ENCODE data around the gene HPS4.

- no peak for TF ChIP-seq POLR2AphosphoS5 (IDR thresholded peaks at IDR 0.05; ENCODE audit: low read depth, low read length)
- no peak for TF ChIP-seq SP1 (IDR thresholded peaks at IDR 0.05; ENCODE audit: low read depth, low read length)
- no peak for TF ChIP-seq RXRA (IDR thresholded peaks at IDR 0.05; ENCODE audit: insufficient read depth, low read depth, low read length)
- no peak for TF ChIP-seq CEBPB (IDR thresholded peaks at IDR 0.05; ENCODE audit: low read depth, low read length)
- TF ChIP-seq EZH2 (IDR thresholded peaks at IDR 0.05; ENCODE audit: low read depth, low read length, severe bottlenecking): no peak
- no peak for TF ChIP-seq YY1 (IDR thresholded peaks at IDR 0.05; ENCODE audit: low read depth, low read length)
- no peak for TF ChIP-seq CTCF (IDR thresholded peaks at IDR 0.05; ENCODE audit: control extremely low read depth in 1 of 3, insufficient read depth in 1 of 3, low read depth in 1 of 3, low read length in 3 of 3)
- TF ChIP-seq SIX5 (IDR thresholded peaks at IDR 0.05; ENCODE audit: low read depth, low read length): no peak
- no peak for TF ChIP-seq POLR2A (IDR thresholded peaks at IDR 0.05; ENCODE audit: control extremely low read depth in 1 of 2, low read depth in 2 of 2, low read length in 2 of 2)
- TF ChIP-seq JUND (IDR thresholded peaks at IDR 0.05; ENCODE audit: low read length): no peak
- no peak for TF ChIP-seq EP300 (IDR thresholded peaks at IDR 0.05; ENCODE audit: borderline replicate concordance in 1 of 2, low read depth in 2 of 2, low read length in 2 of 2)
- TF ChIP-seq NRF1 (IDR thresholded peaks at IDR 0.05; ENCODE audit: low read depth, low read length): no peak
Observed at GRCh38 chr22:26496456-26496855, 12.9 kb upstream of the HPS4 start.

All from H1 (cell line).